ENCODE data around the gene CHRNA9.

DNA sequence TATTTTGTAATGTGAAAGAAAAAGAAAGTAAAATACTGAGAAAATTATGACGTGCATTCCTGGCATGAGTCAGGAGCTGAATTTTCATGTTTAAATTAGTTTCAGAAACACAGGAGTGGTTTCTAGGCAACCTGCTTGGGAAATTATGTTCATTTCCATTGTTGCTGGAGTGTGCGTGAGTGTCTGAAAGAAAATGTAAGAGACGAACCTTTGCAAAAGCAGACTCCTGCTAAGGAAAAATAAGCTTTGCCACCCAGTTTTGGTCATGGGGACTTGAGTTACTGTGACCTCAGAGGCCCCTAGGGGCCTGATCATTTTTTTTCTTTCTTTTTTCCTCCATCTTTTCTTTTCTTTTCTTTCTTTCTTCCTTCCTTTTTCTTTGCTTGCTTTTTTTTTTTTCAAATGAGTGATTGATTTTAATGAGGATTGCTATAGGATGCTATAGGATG is 18.8 kb upstream of the CHRNA9 start:
- TF ChIP-seq POLR2AphosphoS5 (IDR thresholded peaks at IDR 0.05; ENCODE audit: low read depth) = no peak
- TF ChIP-seq, protein P1, sequence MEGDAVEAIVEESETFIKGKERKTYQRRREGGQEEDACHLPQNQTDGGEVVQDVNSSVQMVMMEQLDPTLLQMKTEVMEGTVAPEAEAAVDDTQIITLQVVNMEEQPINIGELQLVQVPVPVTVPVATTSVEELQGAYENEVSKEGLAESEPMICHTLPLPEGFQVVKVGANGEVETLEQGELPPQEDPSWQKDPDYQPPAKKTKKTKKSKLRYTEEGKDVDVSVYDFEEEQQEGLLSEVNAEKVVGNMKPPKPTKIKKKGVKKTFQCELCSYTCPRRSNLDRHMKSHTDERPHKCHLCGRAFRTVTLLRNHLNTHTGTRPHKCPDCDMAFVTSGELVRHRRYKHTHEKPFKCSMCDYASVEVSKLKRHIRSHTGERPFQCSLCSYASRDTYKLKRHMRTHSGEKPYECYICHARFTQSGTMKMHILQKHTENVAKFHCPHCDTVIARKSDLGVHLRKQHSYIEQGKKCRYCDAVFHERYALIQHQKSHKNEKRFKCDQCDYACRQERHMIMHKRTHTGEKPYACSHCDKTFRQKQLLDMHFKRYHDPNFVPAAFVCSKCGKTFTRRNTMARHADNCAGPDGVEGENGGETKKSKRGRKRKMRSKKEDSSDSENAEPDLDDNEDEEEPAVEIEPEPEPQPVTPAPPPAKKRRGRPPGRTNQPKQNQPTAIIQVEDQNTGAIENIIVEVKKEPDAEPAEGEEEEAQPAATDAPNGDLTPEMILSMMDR (conservative IDR thresholded peaks at IDR 0.05; ENCODE audit: low read depth in 2 of 2) = no peak
- TF ChIP-seq EZH2 (IDR thresholded peaks at IDR 0.05; ENCODE audit: low read depth, unreplicated experiment) = no peak
- no peak for TF ChIP-seq EZH2phosphoT487 (IDR thresholded peaks at IDR 0.05; ENCODE audit: unreplicated experiment)
